Transverse colon (tissue), 4 donors: ENCODE results near the gene SMIM8.

Experiments
- CTCF ChIP-seq, 5 experiments: fragments of 200-600 bp in 3 of 5; fragments of 450-650 bp in 2 of 5; sonication (generic) in 3 of 5; IDR thresholded peaks; 1 replicate in 2 of 5; 2 replicates in 3 of 5; pipeline ENCODE4 v1.5.1; 2016 to 2017; ENCODE audit warnings: antibody characterized with exemption in 5 of 5, inconsistent platforms in 3 of 5, mild to moderate bottlenecking in 2 of 5, moderate library complexity in 1 of 5
- EP300 ChIP-seq: sonication (generic); formaldehyde crosslinking; IDR thresholded peaks from one replicate; pipeline ENCODE4 v1.6.1; 2017; ENCODE audit warnings: antibody characterized with exemption, low read depth
- POLR2A ChIP-seq: fragments of 450-650 bp; IDR thresholded peaks from one replicate; pipeline ENCODE4 v1.6.1; 2016; ENCODE audit warnings: antibody characterized with exemption, mild to moderate bottlenecking, moderate library complexity
- POLR2AphosphoS5 ChIP-seq, 3 donors: sonication (generic); formaldehyde crosslinking; IDR thresholded peaks; one replicate each; pipeline ENCODE4 v1.6.1; 2016; ENCODE audit warnings: antibody characterized with exemption in 3 of 3

- TF ChIP-seq CTCF (IDR thresholded peaks at IDR 0.05) (no peak), POLR2A (no peak), POLR2AphosphoS5 (IDR thresholded peaks at IDR 0.05) (no peak), EP300 (no peak)
Observed at GRCh38 chr6:87366899-87367298, 44.5 kb downstream of the SMIM8 start.
